Mucosa of descending colon (tissue), 3 donors: ENCODE measurements around the gene ZNF276. TPM values are rescaled to one million over a fixed set of nuclear protein-coding genes. Genes with fewer than 3 reads are reported as not detected.

Experiments used
- ATAC-seq: fragments of 200-7000 bp; cut with Tn5 transposase; one replicate; pipeline ENCODE4 v1.9.1; 2020; ENCODE audit warnings: mild to moderate bottlenecking, moderate library complexity
- DNase-seq, 3 donors: peaks; one replicate each; pipeline ENCODE4 v3.0.0-alpha.2; 2020
- H3K36me3 ChIP-seq: fragments of 200-600 bp; one replicate; pipeline ENCODE4 v1.8.0; 2021; ENCODE audit warnings: low read depth, mild to moderate bottlenecking
- H3K4me1 ChIP-seq: fragments of 200-600 bp; one replicate; pipeline ENCODE4 v1.8.0; 2021; ENCODE audit warnings: low read depth, mild to moderate bottlenecking
- H3K4me3 ChIP-seq: fragments of 200-600 bp; one replicate; pipeline ENCODE4 v1.8.0; 2021; ENCODE audit warnings: mild to moderate bottlenecking
- H3K9me3 ChIP-seq: fragments of 200-600 bp; one replicate; pipeline ENCODE4 v1.8.0; 2021; ENCODE audit warnings: mild to moderate bottlenecking
- CTCF ChIP-seq: fragments of 200-600 bp; IDR thresholded peaks from one replicate; pipeline ENCODE4 v1.8.0; 2022; ENCODE audit warnings: antibody characterized with exemption, mild to moderate bottlenecking
- intact Hi-C, 2 donors: fragments of 100-400 bp; cut with DNase I in 1 of 2; cut with micrococcal nuclease in 1 of 2; formaldehyde crosslinking; loops; one replicate each; pipeline versions ENCODE4 v1.11.0 to v1.11.1; 2022; cut with DNase I, micrococcal nuclease
- total RNA-seq, 3 donors: library from RNA; stranded (reverse); fragmentation: NEBNext Ultra II Directional in 2 of 3; extraction: Animal tissue kit (Norgen Biotek cat#: 25700) in 2 of 3; gene quantifications; one replicate each; pipeline versions ENCODE4 v1.2.1 to v1.2.4, GENCODE V29; 2021 to 2023
- donor health status: DM: no; HTN: no; CAD: no; lungs with moderate emphysema.
- donor health status: DM: no; HTN: no; CAD: no.
- donor health status: DM: no; HTN: yes; CAD: no.

ZNF276 gene
- total RNA-seq, 3 donors from 2014 or later: 30.5 to 50.4 (median 31.6) TPM

- DNase-seq (no peak), ATAC-seq (no peak)
- peaks cover 11% of the 10 kb centered on the region for H3K4me1 ChIP-seq
- intact Hi-C loops: no loop called here
- TF ChIP-seq CTCF: no peak
- H3K36me3 ChIP-seq: no peaks in the 10 kb centered on the region
- H3K9me3 ChIP-seq: no peaks in the 10 kb centered on the region
- no peak overlapping the region for H3K4me3 ChIP-seq
Measured at GRCh38 chr16:89716916-89717687, 4.2 kb upstream of the ZNF276 start.

- H3K4me1 ChIP-seq: peaks cover 16% of the 10 kb centered on the region
- no peak for TF ChIP-seq CTCF
- H3K9me3 ChIP-seq: no peaks in the 10 kb centered on the region
- intact Hi-C loops: no loop called here
- no peak for ATAC-seq
- DNase-seq: no peak
- H3K36me3 ChIP-seq: no peaks in the 10 kb centered on the region
- H3K4me3 ChIP-seq: no peak overlapping the region
Measured at GRCh38 chr16:89717688-89718505, 3.4 kb upstream of the ZNF276 start.

- no peak for TF ChIP-seq CTCF
- ATAC-seq: peak; percentile 28
- Histone ChIP-seq H3K36me3 (no peaks in the 10 kb centered on the region), H3K4me1 (peaks cover 32% of the 10 kb centered on the region), H3K9me3 (no peaks in the 10 kb centered on the region), H3K4me3 (peak overlapping the region; percentile 60)
- intact Hi-C loops: loop anchor here in 1 of 2 donors (5.0 kb wide), 1 partner anchor 42 kb away; no protein-coding TSS in a partner anchor
- peak; percentile 77 to 85 (median 83) for DNase-seq
Measured at GRCh38 chr16:89720551-89720812, 855 bp upstream of the ZNF276 start.

- H3K36me3 ChIP-seq: no peaks in the 10 kb centered on the region
- no peak for TF ChIP-seq CTCF
- DNase-seq (peak; percentile 71 to 93 (median 85)), ATAC-seq (peak; percentile 61)
- intact Hi-C loops: loop anchor here in 1 of 2 donors (5.0 kb wide), 1 partner anchor 41 kb away; no protein-coding TSS in a partner anchor
- H3K9me3 ChIP-seq: no peaks in the 10 kb centered on the region
- peaks cover 32% of the 10 kb centered on the region for H3K4me1 ChIP-seq
- peak overlapping the region; percentile 60 for H3K4me3 ChIP-seq
Measured at GRCh38 chr16:89721546-89722391, 432 bp downstream of the ZNF276 start.
